LNCAP (cell line): ENCODE data around the gene ZNF730.

Source experiments
- CTCF ChIP-seq: fragments of 450-650 bp; IDR thresholded peaks from 2 replicates; pipeline ENCODE4 v1.5.1; 2017; ENCODE audit warnings: mild to moderate bottlenecking

Gene ZNF730

GRCh38 chr19:23098988-23099387, 17.8 kb upstream of the ZNF730 start:
- no peak for TF ChIP-seq CTCF

- TF ChIP-seq CTCF: no peak
Measured at GRCh38 chr19:23099966-23100365, 16.9 kb upstream of the ZNF730 start.

GRCh38 chr19:23101241-23101640, 15.6 kb upstream of the ZNF730 start:
- no peak for TF ChIP-seq CTCF

GRCh38 chr19:23118400-23118799, 1.6 kb downstream of the ZNF730 start:
- TF ChIP-seq CTCF: no peak

DNA sequence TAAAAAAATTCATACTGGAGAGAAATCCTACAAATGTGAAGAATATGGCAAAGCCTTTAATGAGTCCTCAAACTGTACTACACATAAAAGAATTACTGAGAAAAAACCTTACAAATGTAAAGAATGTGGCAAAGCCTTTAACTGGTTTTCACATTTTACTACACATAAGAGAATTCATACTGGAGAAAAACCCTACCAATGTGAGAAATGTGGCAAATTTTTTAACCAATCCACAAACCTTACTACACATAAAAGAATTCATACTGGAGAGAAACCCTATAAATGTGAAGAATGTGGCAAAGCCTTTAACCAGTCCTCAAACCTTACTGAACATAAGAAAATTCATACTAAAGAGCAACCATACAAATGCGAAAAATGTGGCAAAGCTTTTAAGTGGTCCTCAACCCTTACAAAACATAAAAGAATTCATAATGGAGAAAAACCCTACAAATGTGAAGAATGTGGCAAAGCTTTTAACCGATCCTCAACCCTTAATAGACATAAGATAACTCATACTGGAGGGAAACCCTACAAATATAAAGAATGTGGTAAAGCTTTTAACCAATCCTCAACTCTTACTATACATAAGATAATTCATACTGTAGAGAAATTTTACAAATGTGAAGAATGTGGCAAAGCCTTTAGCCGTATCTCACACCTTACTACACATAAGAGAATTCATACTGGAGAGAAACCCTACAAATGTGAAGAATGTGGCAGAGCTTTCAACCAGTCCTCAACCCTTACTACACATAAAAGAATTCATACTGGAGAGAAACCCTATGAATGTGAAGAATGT, 29.0 kb downstream of the ZNF730 start:
- TF ChIP-seq CTCF: no peak

DNA sequence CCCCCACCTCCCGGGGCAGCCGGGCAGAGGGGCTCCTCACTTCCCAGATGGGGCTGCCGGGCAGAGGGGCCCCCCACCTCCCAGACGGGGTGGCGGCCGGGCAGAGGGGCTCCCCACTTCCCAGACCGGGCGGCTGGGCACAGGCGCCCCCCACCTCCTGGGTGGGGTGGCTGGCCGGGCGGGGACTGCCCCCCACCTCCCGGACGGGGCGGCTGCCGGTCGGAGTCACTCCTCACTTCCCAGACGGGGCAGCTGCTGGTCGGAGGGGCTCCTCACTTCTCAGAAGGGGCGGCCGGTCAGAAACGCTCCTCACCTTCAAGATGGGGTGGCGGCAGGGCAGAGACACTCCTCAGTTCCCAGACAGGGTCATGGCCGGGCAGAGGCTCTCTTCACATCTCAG, 43.9 kb downstream of the ZNF730 start:
- no peak for TF ChIP-seq CTCF

DNA sequence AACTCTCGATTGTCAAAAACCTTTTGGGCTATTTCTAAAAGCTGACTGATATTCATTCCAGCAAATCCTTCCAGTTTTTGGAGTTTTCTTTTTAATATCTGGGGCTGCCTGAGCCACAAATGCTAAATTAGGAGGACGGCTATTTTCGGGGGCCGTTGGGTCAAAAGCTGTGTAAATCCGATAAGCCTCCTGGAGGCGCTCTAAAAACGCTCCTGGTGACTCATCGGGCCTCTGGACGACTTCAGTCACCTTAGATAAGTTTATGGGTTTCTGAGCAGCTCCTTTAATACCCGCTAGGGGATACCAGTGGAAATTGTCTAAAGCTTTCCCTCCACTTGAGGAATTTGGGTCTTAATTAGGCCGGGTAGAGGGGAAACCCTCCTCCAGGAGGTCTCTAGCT, 66.4 kb downstream of the ZNF730 start:
- TF ChIP-seq CTCF: no peak

GRCh38 chr19:23190341-23190740, 73.5 kb downstream of the ZNF730 start:
- no peak for TF ChIP-seq CTCF
